GM18498 (cell line): ENCODE results near the gene FGF5.

ENCODE experiments used
- ATAC-seq: cut with Tn5 transposase; IDR thresholded peaks from one replicate; pipeline ENCODE4 v1.9.1; 2021; ENCODE audit warnings: mild to moderate bottlenecking, moderate library complexity; ENCODE audit not compliant: unreplicated experiment

The FGF5 gene

GRCh38 chr4:80334568-80334967 lies 68.1 kb downstream of the FGF5 start:
- ATAC-seq, result no peak

- ATAC-seq, result no peak
Measured at GRCh38 chr4:80335226-80335553, 68.7 kb downstream of the FGF5 start.

- peak; percentile 99 for ATAC-seq
Measured at GRCh38 chr4:80335554-80336358, 69.3 kb downstream of the FGF5 start, which contains the start of gene CFAP299. TSS of gene CFAP299 (plus strand) at chr4:80335730.

GRCh38 chr4:80336582-80336981 lies 70.1 kb downstream of the FGF5 start:
- ATAC-seq, result no peak

- ATAC-seq, result no peak
Measured at GRCh38 chr4:80340036-80340435, 73.6 kb downstream of the FGF5 start.
